HFFc6 (cell line): Measurements from ENCODE around the gene CTSW. TPM values are rescaled to one million over a fixed set of nuclear protein-coding genes. Genes with fewer than 3 reads are reported as not detected.

ENCODE experiments used
- DNase-seq: peaks from one replicate; pipeline ENCODE4 v3.0.0-alpha.2; 2018
- H3K27ac Mint-ChIP-seq: 2 replicates; pipeline ENCODE4 v1.8.0; 2020; ENCODE audit warnings: mild to moderate bottlenecking, mixed read lengths
- H3K27me3 Mint-ChIP-seq: 2 replicates; pipeline ENCODE4 v1.8.0; 2021; ENCODE audit warnings: mild to moderate bottlenecking, moderate library complexity, mixed read lengths; ENCODE audit not compliant: insufficient read depth
- H3K36me3 Mint-ChIP-seq: 2 replicates; pipeline ENCODE4 v1.8.0; 2021; ENCODE audit warnings: low read depth, mixed read lengths
- H3K4me1 Mint-ChIP-seq: 2 replicates; pipeline ENCODE4 v1.8.0; 2020; ENCODE audit warnings: low read depth, mixed read lengths
- H3K4me3 Mint-ChIP-seq: 2 replicates; pipeline ENCODE4 v1.8.0; 2020; ENCODE audit warnings: mild to moderate bottlenecking, moderate library complexity, mixed read lengths
- H3K9me3 Mint-ChIP-seq: 2 replicates; pipeline ENCODE4 v1.8.0; 2020; ENCODE audit warnings: mild to moderate bottlenecking, mixed read lengths
- total RNA-seq, 6 experiments: library from RNA; stranded (reverse); fragmentation: NEBNext Ultra II Directional; extraction: Animal tissue kit (Norgen Biotek cat#: 25700); gene quantifications; 2 replicates in 1 of 6; 3 replicates in 5 of 6; pipeline ENCODE4 v1.2.3, GENCODE V29; 2021
- TF ChIP-seq, protein P1 (sequence below): fragments of 200-600 bp; sonication (generic); IDR thresholded peaks from 2 replicates; pipeline ENCODE4 v1.5.0; 2021; ENCODE audit warnings: antibody characterized with exemption, mild to moderate bottlenecking

The CTSW gene
- total RNA-seq, 6 experiments from 2014 or later = 0.11 to 0.22 (median 0.14) TPM; not detected in 2

DNA sequence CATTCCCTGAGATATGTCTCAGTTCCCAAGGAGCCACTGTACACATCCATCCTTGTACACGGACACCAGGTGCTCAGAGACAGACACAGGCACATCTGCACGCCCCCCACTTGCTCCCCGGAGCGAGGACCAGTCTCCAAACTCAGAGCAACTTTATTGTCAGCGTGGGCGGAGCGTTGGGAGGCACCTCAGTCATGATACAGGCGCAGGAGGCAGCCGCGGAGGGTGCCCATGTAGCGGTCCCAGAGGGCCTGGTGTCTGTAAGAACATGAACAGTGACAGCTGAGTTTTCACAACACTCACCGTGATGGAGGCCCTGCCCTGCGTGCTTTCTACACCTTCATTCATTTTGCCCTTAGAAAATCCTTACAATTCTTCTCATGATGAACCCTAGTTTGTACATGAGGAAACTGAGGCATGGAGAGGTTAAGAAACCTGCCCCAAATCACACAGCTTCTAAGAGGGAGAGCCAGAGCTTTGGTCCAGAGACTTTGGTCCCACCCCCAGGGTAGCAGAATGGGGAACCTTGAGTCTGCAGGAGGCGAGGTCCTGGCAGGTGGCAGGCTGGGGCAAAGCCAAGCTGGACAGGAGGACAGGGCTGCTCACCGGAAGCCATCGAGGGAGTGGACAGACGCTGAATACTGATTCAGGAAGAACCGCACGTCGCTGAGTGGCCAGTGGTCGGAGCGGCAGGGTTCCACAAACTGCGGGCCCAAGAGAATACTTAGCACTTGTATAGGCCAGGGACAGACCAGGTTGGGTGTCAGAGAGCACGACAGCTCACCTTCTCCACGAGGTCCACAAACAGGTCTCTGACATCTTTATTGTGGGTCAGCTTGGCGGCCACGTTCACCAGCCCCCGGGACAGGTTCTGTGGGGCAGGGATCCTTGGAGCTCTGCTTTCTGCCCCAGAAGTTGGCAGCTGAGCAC, 4.4 kb downstream of the CTSW start:
- Mint-ChIP-seq H3K4me1 (peaks cover 46% of the 10 kb centered on the region), H3K27ac (peak overlapping the region; percentile 61), H3K4me3 (peak overlapping the region; percentile 10; the same call in 1 of the 2 replicates), H3K27me3 (peaks cover 29% of the 10 kb centered on the region), H3K36me3 (peaks cover 16% of the 10 kb centered on the region), H3K9me3 (peaks cover 9% of the 10 kb centered on the region)
- TF ChIP-seq, protein P1, sequence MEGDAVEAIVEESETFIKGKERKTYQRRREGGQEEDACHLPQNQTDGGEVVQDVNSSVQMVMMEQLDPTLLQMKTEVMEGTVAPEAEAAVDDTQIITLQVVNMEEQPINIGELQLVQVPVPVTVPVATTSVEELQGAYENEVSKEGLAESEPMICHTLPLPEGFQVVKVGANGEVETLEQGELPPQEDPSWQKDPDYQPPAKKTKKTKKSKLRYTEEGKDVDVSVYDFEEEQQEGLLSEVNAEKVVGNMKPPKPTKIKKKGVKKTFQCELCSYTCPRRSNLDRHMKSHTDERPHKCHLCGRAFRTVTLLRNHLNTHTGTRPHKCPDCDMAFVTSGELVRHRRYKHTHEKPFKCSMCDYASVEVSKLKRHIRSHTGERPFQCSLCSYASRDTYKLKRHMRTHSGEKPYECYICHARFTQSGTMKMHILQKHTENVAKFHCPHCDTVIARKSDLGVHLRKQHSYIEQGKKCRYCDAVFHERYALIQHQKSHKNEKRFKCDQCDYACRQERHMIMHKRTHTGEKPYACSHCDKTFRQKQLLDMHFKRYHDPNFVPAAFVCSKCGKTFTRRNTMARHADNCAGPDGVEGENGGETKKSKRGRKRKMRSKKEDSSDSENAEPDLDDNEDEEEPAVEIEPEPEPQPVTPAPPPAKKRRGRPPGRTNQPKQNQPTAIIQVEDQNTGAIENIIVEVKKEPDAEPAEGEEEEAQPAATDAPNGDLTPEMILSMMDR = no peak
- DNase-seq = no peak

DNA sequence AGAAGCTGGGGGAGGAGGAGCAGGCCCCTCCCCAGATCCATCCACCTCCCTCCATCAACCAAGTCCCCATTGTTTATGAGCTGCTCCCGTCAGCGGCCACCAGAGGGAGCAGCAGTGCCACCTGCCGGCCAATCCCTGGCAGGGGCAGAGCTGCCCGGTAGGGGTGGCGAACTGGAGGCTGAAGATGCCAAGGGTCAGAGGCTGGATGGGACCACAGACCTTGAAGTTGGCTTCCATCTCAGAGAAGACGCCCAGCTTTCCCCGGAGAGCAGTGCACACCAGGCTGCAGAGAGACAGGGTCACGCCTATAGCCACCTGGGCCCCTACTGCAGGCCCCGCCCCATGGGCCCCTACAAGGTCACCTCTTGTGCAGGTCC, 5.1 kb downstream of the CTSW start:
- Mint-ChIP-seq H3K27me3 (peaks cover 36% of the 10 kb centered on the region), H3K9me3 (peaks cover 12% of the 10 kb centered on the region), H3K4me3 (peak overlapping the region; percentile 10; the same call in 1 of the 2 replicates), H3K27ac (peak overlapping the region; percentile 61), H3K36me3 (peaks cover 16% of the 10 kb centered on the region), H3K4me1 (peaks cover 53% of the 10 kb centered on the region)
- peak; percentile 58 for DNase-seq
- TF ChIP-seq, protein P1 = peak; percentile 100

DNA sequence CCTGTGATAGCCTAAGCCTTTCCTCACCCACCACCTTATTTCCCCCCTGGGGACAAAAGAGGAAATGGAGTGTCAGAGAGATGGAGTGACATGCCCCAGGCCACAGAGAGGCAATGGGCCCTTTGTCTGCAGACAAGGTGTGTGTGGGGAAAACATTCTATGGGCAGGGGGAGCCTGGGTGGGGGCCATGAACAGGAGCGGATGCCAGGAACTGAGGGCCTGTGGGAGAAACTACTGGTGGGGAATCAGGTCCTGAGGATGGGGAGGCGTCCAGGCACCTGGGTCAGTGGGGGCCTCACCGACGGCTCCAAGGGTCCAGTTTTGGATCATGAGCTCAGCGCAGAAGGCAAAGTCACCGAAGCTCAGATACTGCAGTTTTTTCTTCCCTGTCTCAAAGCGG, 5.6 kb downstream of the CTSW start:
- peaks cover 16% of the 10 kb centered on the region for H3K9me3 Mint-ChIP-seq
- H3K27me3 Mint-ChIP-seq = peaks cover 39% of the 10 kb centered on the region
- H3K36me3 Mint-ChIP-seq = peaks cover 19% of the 10 kb centered on the region
- no peak for DNase-seq
- no peak overlapping the region for H3K4me3 Mint-ChIP-seq
- TF ChIP-seq, protein P1 = no peak
- H3K27ac Mint-ChIP-seq = no peak overlapping the region
- H3K4me1 Mint-ChIP-seq = peaks cover 58% of the 10 kb centered on the region

DNA sequence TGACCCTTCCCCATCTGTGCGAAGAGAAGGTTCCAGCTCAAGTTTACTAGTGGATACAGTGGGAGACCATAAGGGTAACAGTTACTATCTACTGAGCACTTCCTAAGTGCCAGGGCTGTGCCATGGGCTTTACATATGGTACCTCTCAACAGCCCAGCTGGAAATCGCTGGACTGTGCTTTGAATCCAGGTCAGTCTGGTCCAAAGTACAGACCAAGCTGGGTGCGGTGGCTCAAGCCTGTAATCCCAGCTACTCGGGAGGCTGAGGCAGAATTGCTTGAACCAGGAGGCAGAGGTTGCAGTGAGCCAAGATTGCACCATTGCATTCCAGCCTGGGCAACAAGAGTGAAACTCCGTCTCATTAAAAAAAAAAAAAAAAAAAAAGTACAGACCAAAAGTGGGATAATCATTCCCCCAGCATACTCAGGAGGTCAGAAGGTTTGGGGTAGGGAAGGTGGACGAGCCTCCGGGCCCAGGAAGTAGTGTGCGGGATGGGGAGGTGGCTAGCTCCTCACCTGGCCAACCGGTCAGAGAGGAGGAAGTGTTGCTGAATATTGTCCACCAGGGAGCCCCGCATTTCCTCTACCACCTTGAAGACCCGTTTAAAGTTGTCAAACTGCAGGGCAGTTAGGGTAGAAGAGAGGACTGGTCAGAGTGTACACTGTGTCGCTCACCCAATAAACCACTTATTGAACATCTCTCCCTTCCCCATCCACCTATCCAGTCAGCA, 6.3 kb downstream of the CTSW start:
- H3K27ac Mint-ChIP-seq = peak overlapping the region; percentile 95
- peaks cover 45% of the 10 kb centered on the region for H3K27me3 Mint-ChIP-seq
- peaks cover 21% of the 10 kb centered on the region for H3K36me3 Mint-ChIP-seq
- TF ChIP-seq, protein P1 = no peak; the same call in 1 of the 2 replicates
- DNase-seq = no peak
- peak overlapping the region; percentile 97 for H3K4me3 Mint-ChIP-seq
- peaks cover 17% of the 10 kb centered on the region for H3K9me3 Mint-ChIP-seq
- H3K4me1 Mint-ChIP-seq = peaks cover 55% of the 10 kb centered on the region

DNA sequence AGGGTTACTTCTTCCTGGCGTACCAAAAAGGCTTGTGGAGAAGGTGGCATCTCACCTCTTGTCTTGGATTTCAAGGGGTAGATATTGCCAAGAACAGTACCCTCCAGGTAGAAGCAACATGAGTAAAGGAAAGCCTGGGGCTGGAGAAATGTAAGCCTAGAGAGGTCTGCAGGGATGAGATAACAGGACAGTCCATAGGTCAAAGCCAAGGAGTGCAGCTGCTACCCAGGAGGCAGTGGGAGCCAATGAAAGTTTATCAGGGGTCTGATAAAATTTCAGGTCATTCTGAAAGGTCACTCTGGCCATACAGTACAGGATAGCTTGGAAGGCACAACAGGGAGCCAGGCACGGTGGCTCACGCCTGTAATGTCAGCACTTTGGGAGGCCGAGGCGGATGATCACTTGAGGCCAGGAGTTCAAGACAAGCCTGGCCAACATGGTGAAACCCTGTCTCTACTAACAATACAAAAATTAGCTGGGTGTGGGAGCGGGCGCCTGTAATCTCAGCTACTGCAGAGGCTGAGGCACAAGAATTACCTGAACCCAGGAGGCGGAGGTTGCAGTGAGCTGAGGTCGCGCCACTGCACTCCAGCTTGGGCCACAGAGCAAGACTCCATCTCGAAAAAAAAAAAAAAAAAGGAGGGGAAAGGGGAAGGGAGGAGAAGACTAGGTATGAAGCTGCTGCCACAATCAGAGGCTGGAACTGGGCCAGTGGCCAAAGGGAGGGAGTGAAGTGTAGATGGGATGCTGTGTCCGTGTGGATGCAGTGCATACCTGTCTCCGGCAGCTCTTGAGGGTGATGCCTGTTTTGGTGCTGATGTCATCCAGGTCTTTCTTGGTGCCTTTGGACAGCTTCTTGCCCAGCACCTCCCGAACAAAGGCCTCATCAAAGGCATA, 7.4 kb downstream of the CTSW start:
- Mint-ChIP-seq H3K27ac (peak overlapping the region; percentile 95), H3K4me1 (peaks cover 49% of the 10 kb centered on the region), H3K9me3 (peaks cover 17% of the 10 kb centered on the region), H3K27me3 (peaks cover 54% of the 10 kb centered on the region), H3K36me3 (peaks cover 22% of the 10 kb centered on the region), H3K4me3 (peak overlapping the region; percentile 97)
- DNase-seq = no peak
- TF ChIP-seq, protein P1 = no peak
